HCT116 (cell line): ENCODE data around the gene HBA2. TPM values are rescaled to one million over a fixed set of nuclear protein-coding genes. Genes with fewer than 3 reads are reported as not detected.

Experiments used
- ATAC-seq: fragments of 200-7000 bp; cut with Tn5 transposase; 2 replicates; pipeline ENCODE4 v1.9.1; 2020; ENCODE audit warnings: mild to moderate bottlenecking, moderate library complexity
- BruUV-seq: library from RNA; stranded (reverse); fragments of 400-500 nt; replicated peaks from 2 replicates; lab custom pipeline; 2021; lab: Mats Ljungman, UMichigan
- CTCF ChIA-PET: fragments of 300-600 bp; sonication (Branson Sonifier 250); formaldehyde crosslinking; loops from one replicate; lab custom pipeline; 2021; ENCODE audit warnings: antibody characterized with exemption; lab: Charles Lee
- POLR2A ChIA-PET: fragments of 300-600, 350-600 bp; sonication (Branson Sonifier 250); formaldehyde crosslinking; loops from one replicate; lab custom pipeline; 2021; ENCODE audit warnings: antibody characterized with exemption; lab: Charles Lee
- RAD21 ChIA-PET, 2 experiments: fragments of 300-600 bp; sonication (Branson Sonifier 250); formaldehyde crosslinking; loops; one replicate each; lab custom pipeline; 2023; ENCODE audit warnings: low total read pairs in 2 of 2; ENCODE audit not compliant: uncharacterized antibody in 2 of 2, unreplicated experiment in 2 of 2, low non-redundant PET in 1 of 2; lab: Charles Lee
- DNase-seq: peaks from one replicate; pipeline ENCODE4 v3.0.0-alpha.2; 2010; ENCODE audit warnings: low read depth, low spot score
- H2AFZ ChIP-seq: fragments of 200-600 bp; shearing (Covaris generic), sonication (generic); 2 replicates; pipeline ENCODE4 v1.6.1; 2017; ENCODE audit warnings: low read depth, mixed run types, mixed read lengths, antibody characterized with exemption, low read length; ENCODE audit not compliant: poor library complexity, severe bottlenecking
- H3K27ac ChIP-seq: 2 replicates; pipeline ENCODE4 v1.5.1; 2012; ENCODE audit warnings: low read depth, low read length
- H3K27me3 ChIP-seq: fragments of 200-600 bp; sonication (generic); 2 replicates; pipeline ENCODE4 v1.6.1; 2016; ENCODE audit warnings: mixed run types, low read length, mixed read lengths; ENCODE audit not compliant: insufficient read depth
- H3K36me3 ChIP-seq, 2 experiments: fragments of 200-500 bp in 1 of 2; fragments of 200-600 bp in 1 of 2; sonication (Bioruptor generic) in 1 of 2; sonication (generic) in 1 of 2; 2 replicates each; pipeline versions ENCODE4 v1.5.1 to v1.6.1; 2014 to 2016; ENCODE audit warnings: low read length in 2 of 2, inconsistent platforms in 1 of 2, mixed read lengths in 1 of 2, mixed run types in 1 of 2; ENCODE audit not compliant: insufficient read depth in 2 of 2, control insufficient read depth in 1 of 2
- H3K4me1 ChIP-seq, 2 experiments: fragments of 200-600 bp in 1 of 2; sonication (generic) in 1 of 2; 2 replicates each; pipeline versions ENCODE4 v1.5.1 to v1.6.1; 2012 to 2017; ENCODE audit warnings: low read length in 2 of 2, inconsistent platforms in 1 of 2, mild to moderate bottlenecking in 1 of 2, mixed read lengths in 1 of 2, mixed run types in 1 of 2, moderate library complexity in 1 of 2; ENCODE audit not compliant: insufficient read depth in 2 of 2, control insufficient read depth in 1 of 2
- H3K4me2 ChIP-seq: fragments of 200-600 bp; sonication (generic); 2 replicates; pipeline ENCODE4 v1.6.1; 2017; ENCODE audit warnings: mixed run types, low read length, mixed read lengths
- H3K4me3 ChIP-seq, 2 experiments: fragments of 200-600 bp in 1 of 2; sonication (generic) in 1 of 2; replicated peaks in 1 of 2; 2 replicates each; pipeline ENCODE4 v1.5.1; 2011 to 2016; ENCODE audit warnings: low read length in 2 of 2, control low read depth in 1 of 2, low read depth in 1 of 2, mild to moderate bottlenecking in 1 of 2, mixed read lengths in 1 of 2, mixed run types in 1 of 2
- H3K79me2 ChIP-seq: fragments of 200-600 bp; sonication (generic); 2 replicates; pipeline ENCODE4 v1.6.1; 2017; ENCODE audit warnings: mild to moderate bottlenecking, mixed run types, low read length, moderate library complexity, mixed read lengths; ENCODE audit not compliant: insufficient read depth
- H3K9ac ChIP-seq: fragments of 200-600 bp; sonication (generic); 2 replicates; pipeline ENCODE4 v1.6.1; 2016; ENCODE audit warnings: low read length, mixed read lengths
- H3K9me2 ChIP-seq: fragments of 200-600 bp; sonication (generic), shearing (Covaris generic); 2 replicates; pipeline ENCODE4 v1.6.1; 2017; ENCODE audit warnings: mixed run types, mild to moderate bottlenecking, moderate library complexity; ENCODE audit not compliant: insufficient read depth
- H3K9me3 ChIP-seq, 2 experiments: fragments of 200-500 bp in 1 of 2; fragments of 200-600 bp in 1 of 2; sonication (Bioruptor generic) in 1 of 2; sonication (generic) in 1 of 2; 2 replicates each; pipeline ENCODE4 v1.6.1; 2014 to 2017; ENCODE audit warnings: low read length in 2 of 2, mixed read lengths in 2 of 2, inconsistent platforms in 1 of 2, low read depth in 1 of 2, mild to moderate bottlenecking in 1 of 2, mixed run types in 1 of 2, moderate library complexity in 1 of 2; ENCODE audit not compliant: control insufficient read depth in 1 of 2, insufficient read depth in 1 of 2
- H4K20me1 ChIP-seq: fragments of 200-600 bp; sonication (generic), shearing (Covaris generic); 2 replicates; pipeline ENCODE4 v1.6.1; 2017; ENCODE audit warnings: mixed run types, mild to moderate bottlenecking, moderate library complexity; ENCODE audit not compliant: insufficient read depth
- ATF3 ChIP-seq: IDR thresholded peaks from 2 replicates; pipeline ENCODE4 v1.6.1; 2012
- CEBPB ChIP-seq: IDR thresholded peaks from 2 replicates; pipeline ENCODE4 v1.6.1; 2012; ENCODE audit warnings: low read depth
- EGR1 ChIP-seq: IDR thresholded peaks from 2 replicates; pipeline ENCODE4 v1.6.1; 2012; ENCODE audit warnings: low read depth
- EZH2phosphoT487 ChIP-seq: fragments of 200-600 bp; IDR thresholded peaks from 2 replicates; pipeline ENCODE4 v1.6.1; 2018; ENCODE audit warnings: antibody characterized with exemption, borderline replicate concordance
- FOSL1 ChIP-seq: IDR thresholded peaks from 2 replicates; pipeline ENCODE4 v1.6.1; 2012; ENCODE audit warnings: low read depth
- JUND ChIP-seq: IDR thresholded peaks from 2 replicates; pipeline ENCODE4 v1.6.1; 2012
- MAX ChIP-seq: IDR thresholded peaks from 2 replicates; pipeline ENCODE4 v1.6.1; 2012
- POLR2A ChIP-seq: IDR thresholded peaks from 2 replicates; pipeline ENCODE4 v1.7.0; 2011; ENCODE audit warnings: borderline replicate concordance; ENCODE audit not compliant: insufficient read depth, insufficient read length; ENCODE audit errors: extremely low read depth
- POLR2AphosphoS5 ChIP-seq: IDR thresholded peaks from 2 replicates; pipeline ENCODE4 v1.6.1; 2011; ENCODE audit warnings: mild to moderate bottlenecking, low read depth, low read length, moderate library complexity
- RAD21 ChIP-seq: IDR thresholded peaks from 2 replicates; pipeline ENCODE4 v1.6.1; 2012; ENCODE audit warnings: low read depth, mild to moderate bottlenecking
- SIN3A ChIP-seq: IDR thresholded peaks from 2 replicates; pipeline ENCODE4 v1.6.1; 2012; ENCODE audit warnings: low read depth
- SRF ChIP-seq: IDR thresholded peaks from 2 replicates; pipeline ENCODE4 v1.6.1; 2012; ENCODE audit warnings: low read depth
- TCF7L2 ChIP-seq: IDR thresholded peaks from 2 replicates; pipeline ENCODE4 v1.7.0; 2011; ENCODE audit warnings: borderline replicate concordance, inconsistent platforms; ENCODE audit not compliant: insufficient read depth, insufficient read length; ENCODE audit errors: extremely low read depth
- YY1 ChIP-seq: IDR thresholded peaks from 2 replicates; pipeline ENCODE4 v1.6.1; 2011; ENCODE audit warnings: low read length, low read depth, moderate library complexity, mild to moderate bottlenecking; ENCODE audit not compliant: insufficient replicate concordance; ENCODE audit errors: extremely low read depth
- ZNF274 ChIP-seq: fragments of 200-500 bp; sonication (Bioruptor generic); IDR thresholded peaks from 2 replicates; pipeline ENCODE4 v1.6.1; 2014; ENCODE audit warnings: mild to moderate bottlenecking, low read depth, low read length, inconsistent platforms
- intact Hi-C: fragments of 100-400 bp; cut with micrococcal nuclease; formaldehyde crosslinking; loops from 2 replicates; pipeline ENCODE4 v1.10.0; 2022
- total RNA-seq: library from RNA; stranded (reverse); gene quantifications from one replicate; pipeline ENCODE4 v1.2.1, GENCODE V29; 2021; ENCODE audit not compliant: unreplicated experiment

HBA2 gene
- total RNA-seq, 1 experiment from 2014 or later = 3.0 TPM

GRCh38 chr16:192686-193085, 20.0 kb downstream of the HBA2 start:
- no peak overlapping the region for H3K4me2 ChIP-seq
- intact Hi-C loops = no loop called here
- H3K4me3 ChIP-seq = no peak overlapping the region
- H3K36me3 ChIP-seq = peaks cover 2 to 9% of the 10 kb centered on the region in 2 experiments
- TF ChIP-seq ZNF274 = no peak
- TF ChIP-seq POLR2AphosphoS5 = no peak
- no peak for TF ChIP-seq RAD21
- no peak for TF ChIP-seq SRF
- TF ChIP-seq TCF7L2 = no peak
- no peak for TF ChIP-seq ATF3
- no peak for TF ChIP-seq JUND
- TF ChIP-seq SIN3A = no peak
- TF ChIP-seq EZH2phosphoT487 = no peak
- no peak for TF ChIP-seq FOSL1
- TF ChIP-seq MAX = no peak
- TF ChIP-seq EGR1 = no peak
- no peak for TF ChIP-seq YY1
- TF ChIP-seq, all 23 proteins: peak for 0
- Histone ChIP-seq H2AFZ (no peak overlapping the region), H3K27ac (no peak overlapping the region), H3K4me1 (no peaks in the 10 kb centered on the region), H3K9me2 (no peaks in the 10 kb centered on the region), H3K79me2 (no peaks in the 10 kb centered on the region), H4K20me1 (no peaks in the 10 kb centered on the region), H3K9me3 (no peaks in the 10 kb centered on the region), H3K9ac (no peak overlapping the region), H3K27me3 (no peaks in the 10 kb centered on the region)
- no peak for ATAC-seq
- ChIA-PET CTCF (no interaction called here), RAD21 (no interaction called here), POLR2A (no interaction called here)
- no peak for DNase-seq
- BruUV-seq = no TSS peak

- Histone ChIP-seq H4K20me1 (no peaks in the 10 kb centered on the region), H3K4me1 (no peaks in the 10 kb centered on the region), H3K79me2 (no peaks in the 10 kb centered on the region), H3K4me3 (no peak overlapping the region), H2AFZ (no peak overlapping the region), H3K36me3 (peaks cover 5 to 11% of the 10 kb centered on the region in 2 experiments), H3K4me2 (no peak overlapping the region), H3K9ac (no peak overlapping the region), H3K9me3 (no peaks in the 10 kb centered on the region), H3K27me3 (no peaks in the 10 kb centered on the region), H3K9me2 (no peaks in the 10 kb centered on the region), H3K27ac (no peak overlapping the region)
- no peak for ATAC-seq
- RAD21 ChIA-PET = no interaction called here
- POLR2A ChIA-PET = no interaction called here
- DNase-seq = no peak
- CTCF ChIA-PET = no interaction called here
- intact Hi-C loops = no loop called here
- no peak for TF ChIP-seq FOSL1
- TF ChIP-seq POLR2AphosphoS5 = no peak
- no peak for TF ChIP-seq POLR2A
- TF ChIP-seq CEBPB = no peak
- no TSS peak for BruUV-seq
Observed at GRCh38 chr16:193441-193840, 20.8 kb downstream of the HBA2 start.
